Transverse colon (tissue), 4 donors: Measurements from ENCODE around the gene FAM200B. TPM values are rescaled to one million over a fixed set of nuclear protein-coding genes. Genes with fewer than 3 reads are reported as not detected.

Experiments used
- DNase-seq: peaks from one replicate; pipeline ENCODE4 v3.0.0-alpha.2; 2019
- H3K27ac ChIP-seq, 4 donors: fragments of 200-600 bp; sonication (generic); 2 replicates each; pipeline ENCODE4 v1.5.1; 2016 to 2018; ENCODE audit warnings: inconsistent platforms in 4 of 4
- H3K27me3 ChIP-seq: fragments of 200-600 bp; sonication (generic); 2 replicates; pipeline ENCODE4 v1.5.1; 2017; ENCODE audit warnings: inconsistent platforms
- H3K36me3 ChIP-seq, 4 donors: fragments of 200-600 bp; sonication (generic); 2 replicates each; pipeline ENCODE4 v1.5.1; 2017 to 2019; ENCODE audit warnings: inconsistent platforms in 4 of 4
- H3K4me1 ChIP-seq, 4 donors: fragments of 200-600 bp; sonication (generic); 2 replicates each; pipeline ENCODE4 v1.5.1; 2017 to 2020; ENCODE audit warnings: inconsistent platforms in 4 of 4
- H3K4me3 ChIP-seq, 4 donors: fragments of 200-600 bp; sonication (generic); 1 replicate in 1 of 4; 2 replicates in 3 of 4; pipeline versions ENCODE4 v1.5.1 to v1.6.1; 2017 to 2019; ENCODE audit warnings: inconsistent platforms in 4 of 4
- H3K9me3 ChIP-seq, 2 donors: fragments of 200-600 bp; sonication (generic); 2 replicates each; pipeline ENCODE4 v1.5.1; 2017 to 2019; ENCODE audit warnings: inconsistent platforms in 2 of 2
- CTCF ChIP-seq, 5 experiments: fragments of 200-600 bp in 3 of 5; fragments of 450-650 bp in 2 of 5; sonication (generic) in 3 of 5; IDR thresholded peaks; 1 replicate in 2 of 5; 2 replicates in 3 of 5; pipeline ENCODE4 v1.5.1; 2016 to 2017; ENCODE audit warnings: antibody characterized with exemption in 5 of 5, inconsistent platforms in 3 of 5, mild to moderate bottlenecking in 2 of 5, moderate library complexity in 1 of 5
- EP300 ChIP-seq: sonication (generic); formaldehyde crosslinking; IDR thresholded peaks from one replicate; pipeline ENCODE4 v1.6.1; 2017; ENCODE audit warnings: antibody characterized with exemption, low read depth
- POLR2A ChIP-seq: fragments of 450-650 bp; IDR thresholded peaks from one replicate; pipeline ENCODE4 v1.6.1; 2016; ENCODE audit warnings: antibody characterized with exemption, mild to moderate bottlenecking, moderate library complexity
- POLR2AphosphoS5 ChIP-seq, 3 donors: sonication (generic); formaldehyde crosslinking; IDR thresholded peaks; one replicate each; pipeline ENCODE4 v1.6.1; 2016; ENCODE audit warnings: antibody characterized with exemption in 3 of 3
- whole genome bisulfite sequencing, 2 donors: methylation state at CpG; one replicate each; pipeline ENCODE4 v1.1.5; 2018; ENCODE audit warnings: low coverage in 1 of 2; 5-methylcytosine and 5-hydroxymethylcytosine counted together
- in situ Hi-C, 4 donors: fragments of 200-750 bp; cut with MboI; loops; one replicate each; pipeline versions ENCODE4 v1.15.0 to v1.15.1; 2017; ENCODE audit warnings: low sequenced_read_pairs in 3 of 4, low pct_ligation_motif_present in 1 of 4, low pct_unique_long_range_greater_than_20kb in 1 of 4
- intact Hi-C: fragments of 100-400 bp; cut with DNase I; formaldehyde crosslinking; loops from one replicate; pipeline ENCODE4 v1.15.1; 2023; ENCODE audit warnings: low total_unique reads
- total RNA-seq, 4 donors: library from RNA; depleted of rRNA; stranded (reverse); fragments of >200 nt; gene quantifications; one replicate each; pipeline ENCODE4 v1.1.0, GENCODE V29; 2016

Gene FAM200B
- total RNA-seq, 4 donors from 2014 or later, result 6.4 to 46.6 (median 28.0) TPM

DNA sequence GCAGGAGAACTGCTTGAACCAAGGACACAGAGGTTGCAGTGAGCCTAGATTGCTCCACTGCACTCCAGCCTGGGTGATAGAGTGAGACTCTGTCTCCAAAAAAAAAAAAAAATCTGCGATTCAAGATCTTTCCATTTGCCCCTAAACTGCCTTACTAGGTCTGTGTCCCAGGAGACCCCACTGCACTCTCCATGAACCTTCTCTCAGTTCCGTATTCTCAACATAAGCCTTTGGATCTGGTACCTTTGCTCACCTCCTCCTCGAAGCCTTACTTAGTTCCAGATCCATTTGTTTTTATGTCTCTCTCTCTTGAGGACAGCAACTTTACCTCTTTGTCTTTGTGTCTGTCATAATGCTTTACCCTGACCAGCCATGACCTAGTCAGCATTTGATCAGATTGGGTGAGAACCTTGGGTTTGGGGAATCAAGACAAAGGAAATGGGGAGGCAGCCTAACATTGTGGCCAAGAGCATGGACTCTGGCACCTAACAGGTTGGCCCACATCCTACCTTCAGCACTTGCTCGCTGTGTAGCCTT is 55.0 kb downstream of the FAM200B start:
- 69 to 100% methylated on average over 1 to 4 of the region's 4 CpGs for WGBS, 2 donors
- H3K27ac ChIP-seq, result no peak overlapping the region
- no peak for DNase-seq
- H3K4me3 ChIP-seq, result no peak overlapping the region
- no peaks in the 10 kb centered on the region for H3K27me3 ChIP-seq
- H3K4me1 ChIP-seq, result no peaks in the 10 kb centered on the region
- intact Hi-C loops (no loop called here), in situ Hi-C loops (loop anchor here in 1 of 4 donors (10.0 to 25.0 kb wide), 2 partner anchors 126 to 228 kb away; partner anchors contain the start of gene FGFBP2)
- no peaks in the 10 kb centered on the region for H3K9me3 ChIP-seq
- no peaks in the 10 kb centered on the region for H3K36me3 ChIP-seq
- TF ChIP-seq POLR2AphosphoS5 (IDR thresholded peaks at IDR 0.05) (no peak), POLR2A (no peak), EP300 (no peak)

DNA sequence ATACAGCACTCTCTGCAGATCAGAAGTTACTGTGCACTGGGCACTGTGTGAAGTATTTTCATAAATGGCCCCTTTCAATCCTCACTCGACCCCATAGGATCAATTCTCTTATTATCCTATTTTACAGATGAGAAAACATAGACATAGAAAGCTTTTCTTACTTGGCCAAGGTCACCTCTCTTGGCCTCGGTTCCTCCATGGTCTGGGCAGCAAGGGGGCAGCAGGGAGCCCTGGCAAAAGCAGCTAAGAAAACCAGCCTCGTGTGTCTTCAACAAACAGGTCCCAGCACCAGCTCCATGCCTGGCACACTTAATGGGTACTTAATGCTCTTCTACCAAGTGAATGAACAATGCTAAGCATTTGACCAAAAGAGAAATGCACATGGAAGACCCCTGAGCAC is 55.6 kb downstream of the FAM200B start:
- WGBS, 2 donors, result 57 to 72% methylated on average over 1 to 3 of the region's 3 CpGs
- peak; percentile 24 for DNase-seq
- in situ Hi-C loops (loop anchor here in 1 of 4 donors (10.0 to 25.0 kb wide), 2 partner anchors 125 to 228 kb away; partner anchors contain the start of gene FGFBP2), intact Hi-C loops (no loop called here)
- H3K27ac ChIP-seq, result no peak overlapping the region
- H3K4me1 ChIP-seq, result no peaks in the 10 kb centered on the region
- H3K36me3 ChIP-seq, result no peaks in the 10 kb centered on the region
- no peaks in the 10 kb centered on the region for H3K27me3 ChIP-seq
- TF ChIP-seq POLR2AphosphoS5 (IDR thresholded peaks at IDR 0.05) (no peak), POLR2A (no peak), CTCF (IDR thresholded peaks at IDR 0.05) (no peak), EP300 (no peak)
- H3K4me3 ChIP-seq, result no peak overlapping the region
- peaks cover 0 to 4% of the 10 kb centered on the region in 2 donors for H3K9me3 ChIP-seq

GRCh38 chr4:15738877-15739276 is 57.2 kb downstream of the FAM200B start:
- Histone ChIP-seq H3K9me3 (peaks cover 0 to 4% of the 10 kb centered on the region in 2 donors), H3K36me3 (no peaks in the 10 kb centered on the region), H3K27ac (no peak overlapping the region), H3K4me1 (no peaks in the 10 kb centered on the region), H3K27me3 (no peaks in the 10 kb centered on the region), H3K4me3 (no peak overlapping the region)
- TF ChIP-seq POLR2AphosphoS5 (IDR thresholded peaks at IDR 0.05), result no peak
- no peak for TF ChIP-seq CTCF (IDR thresholded peaks at IDR 0.05)
- no peak for TF ChIP-seq EP300
- TF ChIP-seq POLR2A, result no peak
- no peak for DNase-seq
- 61% methylated on average over 1 of the region's 1 CpG; no CpG with 5 or more reads in 1 of the 2 donors for WGBS, 2 donors
- in situ Hi-C loops, result loop anchor here in 1 of 4 donors (10.0 to 25.0 kb wide), 2 partner anchors 123 to 226 kb away; partner anchors contain the start of gene FGFBP2
- intact Hi-C loops, result no loop called here

Other genes with a start within 250 kb of the FAM200B start
- 10 to 100 TPM in 2 of 4 donors, 1 to 10 TPM in 2; 5.6 to 36.7 (median 9.6) TPM for gene CC2D2A, start 211.9 kb upstream of the FAM200B start, total RNA-seq
- 100 to 1,000 TPM in 2 of 4 donors, 10 to 100 TPM in 2; 31.8 to 141 (median 77.5) TPM for gene FBXL5, start 26.5 kb upstream of the FAM200B start, total RNA-seq
- 10 to 100 TPM in 1 of 4 donors, 1 to 10 TPM in 1, not detected in 2; 4.3 to 19.4 TPM for gene BST1, start 21.2 kb downstream of the FAM200B start, total RNA-seq
- gene CD38, start 96.5 kb downstream of the FAM200B start, total RNA-seq, result 1 to 10 TPM in 3 of 4 donors, not detected in 1; 2.7 to 7.5 (median 3.4) TPM